Stimulated activated CD4-positive, alpha-beta T cell treated with anti-CD3 and anti-CD28 coated beads, Interleukin-12 subunit alpha, Interleukin-12 subunit beta, amount 100 ng/mL, for 4 hours (primary cell): ENCODE data around the gene NKG7.
"Not testable (repeated sequence)": the region's sequence is repeated elsewhere in the genome, so short reads cannot be mapped to it uniquely, and the experiment has no call there.

ENCODE experiments used
- DNase-seq: peaks from one replicate; pipeline ENCODE4 v3.0.0-alpha.2; 2020

NKG7 gene, protein sequence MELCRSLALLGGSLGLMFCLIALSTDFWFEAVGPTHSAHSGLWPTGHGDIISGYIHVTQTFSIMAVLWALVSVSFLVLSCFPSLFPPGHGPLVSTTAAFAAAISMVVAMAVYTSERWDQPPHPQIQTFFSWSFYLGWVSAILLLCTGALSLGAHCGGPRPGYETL

DNA sequence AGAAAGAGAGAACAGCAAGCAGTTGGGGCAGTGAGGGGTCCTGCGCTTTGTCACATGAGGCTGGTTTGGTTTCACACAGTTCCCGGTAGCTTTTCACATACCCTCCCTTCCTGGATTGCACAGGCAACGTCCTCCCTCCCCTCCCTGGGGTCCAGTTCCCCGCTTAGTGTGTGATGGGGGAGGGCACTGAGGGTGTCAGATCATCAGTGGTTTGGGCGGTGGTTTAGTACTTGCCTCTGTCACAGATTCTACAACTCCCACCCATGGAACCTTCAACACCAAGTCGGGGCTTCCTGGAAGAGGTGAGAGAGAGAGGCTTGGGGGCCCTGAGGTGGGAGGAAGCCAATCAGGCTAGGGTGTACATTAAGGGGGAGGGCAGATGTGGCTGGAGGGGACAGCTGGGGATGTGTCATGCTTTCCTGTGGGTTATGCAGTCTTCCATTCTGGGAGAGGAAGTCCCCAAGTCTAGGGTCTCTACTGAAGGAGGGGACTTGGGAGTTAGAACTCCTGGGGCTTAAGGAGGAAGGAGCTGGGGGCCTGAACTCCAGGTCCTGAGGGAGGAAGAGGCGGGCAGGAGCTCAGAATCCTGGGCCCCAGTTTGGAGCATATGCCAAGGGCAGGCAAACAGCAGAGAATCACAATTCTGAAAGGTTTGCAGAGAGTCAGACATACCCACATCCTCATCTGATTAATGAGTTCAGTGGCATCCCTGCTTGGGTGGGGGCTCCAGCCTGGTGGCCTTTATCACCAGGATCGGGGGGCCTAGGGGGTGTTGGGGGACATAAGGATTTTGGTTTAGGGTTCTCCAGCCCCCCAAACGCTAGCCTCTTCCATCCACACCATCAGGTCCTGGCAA is at the start of gene NKG7:
TSS of gene NKG7 (minus strand) at position 6 of the 856 bp plus-strand sequence. CDS start 119 bp downstream, outside the sequence.
- DNase-seq: peak; percentile 56

DNA sequence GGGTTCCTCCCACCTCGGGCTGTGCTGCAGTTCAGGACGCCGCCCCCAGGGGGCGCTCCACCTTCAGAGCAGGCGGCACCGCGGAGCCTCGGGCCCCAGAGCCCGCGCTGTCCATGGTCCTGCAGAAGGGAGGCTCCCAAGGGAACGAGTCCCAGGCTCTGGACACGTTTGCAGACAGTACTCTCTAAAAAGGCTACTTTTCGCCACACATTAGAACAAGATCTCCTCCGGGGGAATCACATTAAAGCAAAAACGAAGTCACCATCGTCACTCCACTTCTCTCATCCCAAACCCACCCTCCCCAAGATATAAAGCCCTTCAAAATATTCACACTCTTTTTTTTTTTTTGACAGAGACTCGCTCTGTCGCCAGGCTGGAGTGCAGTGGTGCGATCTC is 49.6 kb upstream of the NKG7 start:
- DNase-seq: peak; percentile 92

DNA sequence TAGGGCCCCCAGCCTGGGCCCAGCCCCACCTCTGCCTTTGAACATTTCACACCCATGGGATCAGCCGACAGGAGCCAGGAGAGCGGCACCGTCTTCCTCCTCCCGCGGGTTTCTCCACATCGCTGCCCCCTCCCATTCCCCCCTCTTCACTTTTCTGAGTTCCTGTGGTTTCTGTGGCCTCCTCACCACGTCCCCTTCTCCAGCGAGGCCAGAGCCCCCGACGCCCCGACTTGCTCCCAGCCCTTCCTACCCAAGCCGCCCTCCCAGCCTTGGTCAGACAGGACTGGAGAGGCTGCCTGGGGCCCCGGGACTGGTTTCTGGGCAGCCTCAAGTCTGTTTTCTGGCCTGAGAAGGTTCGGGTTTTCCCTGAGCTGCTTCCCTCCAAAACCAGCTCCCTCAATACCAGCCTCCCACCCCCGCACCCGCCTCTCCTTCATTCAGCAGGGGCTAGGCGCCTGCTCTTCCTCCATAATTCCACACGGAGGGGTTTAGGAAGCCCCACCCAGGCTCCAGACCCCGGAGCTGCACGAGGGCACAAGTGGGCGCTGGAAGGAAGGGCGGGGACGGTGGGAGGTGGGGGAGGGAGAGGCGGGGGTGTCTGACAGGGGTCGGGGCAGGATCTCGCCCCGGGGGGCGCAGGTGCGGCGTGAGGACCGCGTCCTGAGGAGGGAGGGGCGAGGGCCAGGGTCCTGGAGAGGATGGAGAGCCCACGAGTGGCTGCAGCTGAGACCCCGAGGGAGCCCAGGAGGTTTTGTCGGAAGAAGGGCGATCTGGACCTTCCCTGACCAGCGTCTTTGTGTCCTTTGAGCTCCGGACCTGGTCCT is 49.0 kb upstream of the NKG7 start:
- no peak for DNase-seq

DNA sequence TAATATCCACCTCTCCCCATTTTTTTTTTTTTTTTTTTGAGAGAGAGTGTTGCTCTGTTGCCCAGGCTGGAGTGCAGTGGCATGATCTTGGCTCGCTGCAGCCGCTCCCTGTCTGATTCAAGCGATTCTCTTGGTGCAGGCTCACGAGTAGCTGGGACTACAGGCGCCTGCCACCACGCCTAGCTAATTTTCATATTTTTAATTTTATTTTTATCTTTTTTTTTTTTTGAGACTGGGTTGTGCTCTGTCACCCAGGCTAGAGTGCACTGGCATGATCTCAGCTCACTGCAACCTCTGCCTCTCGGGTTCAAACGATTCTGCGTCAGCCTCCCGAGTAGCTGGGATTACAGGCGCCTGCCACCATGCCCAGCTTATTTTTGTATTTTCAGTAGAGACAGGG is 48.1 kb upstream of the NKG7 start:
- not testable (repeated sequence) for DNase-seq

DNA sequence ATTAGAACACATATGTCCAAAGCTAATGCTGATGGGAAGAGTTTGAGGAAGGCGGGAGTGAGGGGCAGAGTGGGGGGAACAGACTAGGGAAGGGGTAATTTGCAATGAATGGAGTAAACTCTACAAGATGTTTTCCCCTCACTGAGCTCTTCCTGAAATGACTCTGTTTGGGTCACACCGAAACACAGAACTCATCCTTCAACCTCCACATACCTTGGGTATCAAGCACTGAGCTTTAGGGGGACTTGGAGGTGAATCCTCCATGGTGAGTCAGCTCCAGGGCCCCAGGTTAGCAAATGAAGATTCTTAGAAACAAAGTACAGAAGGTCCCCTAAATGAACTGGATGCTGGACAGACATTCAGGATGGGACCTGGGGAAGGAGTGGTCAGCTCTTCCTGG is 46.3 kb upstream of the NKG7 start:
- DNase-seq: no peak

DNA sequence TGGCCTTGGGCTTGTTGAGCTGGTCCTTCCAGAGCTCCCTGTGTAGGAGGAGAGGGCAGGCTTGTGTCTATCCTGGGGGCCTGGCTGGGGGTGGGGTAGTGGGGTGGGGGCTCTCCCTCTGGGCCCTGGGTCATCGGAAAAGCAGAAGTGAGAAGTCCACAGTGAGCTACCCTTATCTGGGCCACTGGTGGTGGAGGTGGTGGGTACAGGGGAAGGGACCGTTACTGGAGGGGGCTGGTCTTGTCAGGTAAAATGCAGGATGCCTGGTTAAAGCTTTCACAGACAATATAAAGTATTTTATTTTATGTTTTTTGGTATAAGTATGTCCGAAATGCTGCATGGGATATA is 45.3 kb upstream of the NKG7 start:
- no peak for DNase-seq

DNA sequence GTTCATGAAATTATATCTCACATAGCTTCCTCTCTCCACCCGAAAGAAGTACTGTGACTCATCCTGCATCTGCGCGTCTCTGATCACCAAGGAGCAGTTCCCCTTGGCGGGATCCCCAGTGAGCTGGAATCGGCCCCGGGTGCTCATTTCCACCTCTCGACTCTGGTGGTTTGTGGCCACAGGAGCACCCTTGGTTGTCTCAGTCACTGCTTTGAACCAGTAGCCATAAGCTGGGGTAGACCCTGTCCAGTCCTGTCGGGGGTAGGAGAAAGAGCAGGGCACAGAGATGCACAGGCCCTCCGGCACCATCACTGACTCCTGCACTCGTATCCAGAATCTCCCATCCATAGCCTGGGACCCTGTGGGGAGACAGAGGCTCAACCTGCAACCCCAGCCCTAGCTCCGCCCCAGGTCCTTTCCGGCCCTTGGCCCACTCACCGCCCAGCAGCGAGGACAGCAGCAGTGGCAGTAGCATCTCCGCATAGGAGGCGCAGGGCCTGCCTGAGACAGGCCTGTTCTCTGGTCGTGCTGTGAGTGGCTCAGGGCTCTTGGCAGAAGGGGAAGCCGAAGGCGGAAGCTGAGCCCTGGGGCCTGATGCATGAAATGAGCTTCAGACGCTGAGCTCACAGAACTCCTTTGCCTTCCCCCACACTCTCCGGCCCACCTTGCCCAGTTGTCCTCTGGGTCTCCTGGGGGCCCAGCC is 44.8 kb upstream of the NKG7 start, which contains the start of gene SIGLEC10:
TSS of gene SIGLEC10 (minus strand) at position 536 of the 703 bp plus-strand sequence. CDS start at position 475, 61 bp downstream.
- no peak for DNase-seq

DNA sequence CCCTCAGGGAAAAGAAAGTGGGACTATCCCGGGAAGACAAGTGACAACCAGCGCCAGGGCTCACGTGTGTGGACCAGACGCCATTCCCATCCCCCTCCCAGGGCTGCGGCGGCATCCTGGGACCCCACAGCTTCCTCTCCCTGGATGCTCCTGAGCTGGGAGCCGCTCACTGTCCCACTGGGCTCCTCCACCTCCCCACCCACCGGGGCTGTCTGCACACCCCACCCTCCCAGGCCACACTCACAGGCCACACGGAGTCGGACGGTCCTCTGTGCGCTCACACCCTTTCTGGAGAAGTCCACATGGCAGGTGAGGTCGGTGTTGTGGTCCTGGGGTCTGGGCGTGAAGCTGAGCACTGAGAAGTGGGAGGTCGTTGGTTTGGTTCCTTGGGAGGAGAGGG is 44.0 kb upstream of the NKG7 start:
- DNase-seq: not testable (repeated sequence)

DNA sequence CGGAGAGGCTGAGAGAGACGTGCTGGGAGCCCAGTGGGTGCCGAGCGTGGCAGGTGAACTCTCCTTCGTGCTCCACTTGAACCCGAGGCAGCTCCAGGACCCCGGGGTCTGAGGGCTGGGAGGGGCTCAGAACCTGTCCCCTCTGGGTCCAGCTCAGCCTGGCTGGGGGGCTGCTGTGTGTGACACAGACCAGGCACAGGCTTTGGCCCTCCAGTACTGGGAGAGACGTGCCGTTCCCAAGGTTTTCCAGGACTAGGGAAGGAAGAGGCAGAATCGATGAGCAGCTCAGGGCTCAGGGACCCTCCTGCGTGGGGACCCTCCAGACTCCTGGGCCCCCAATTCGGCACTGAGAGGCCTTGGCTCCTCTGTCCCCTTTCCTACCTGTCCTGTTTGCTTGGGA is 42.7 kb upstream of the NKG7 start:
- no peak for DNase-seq

DNA sequence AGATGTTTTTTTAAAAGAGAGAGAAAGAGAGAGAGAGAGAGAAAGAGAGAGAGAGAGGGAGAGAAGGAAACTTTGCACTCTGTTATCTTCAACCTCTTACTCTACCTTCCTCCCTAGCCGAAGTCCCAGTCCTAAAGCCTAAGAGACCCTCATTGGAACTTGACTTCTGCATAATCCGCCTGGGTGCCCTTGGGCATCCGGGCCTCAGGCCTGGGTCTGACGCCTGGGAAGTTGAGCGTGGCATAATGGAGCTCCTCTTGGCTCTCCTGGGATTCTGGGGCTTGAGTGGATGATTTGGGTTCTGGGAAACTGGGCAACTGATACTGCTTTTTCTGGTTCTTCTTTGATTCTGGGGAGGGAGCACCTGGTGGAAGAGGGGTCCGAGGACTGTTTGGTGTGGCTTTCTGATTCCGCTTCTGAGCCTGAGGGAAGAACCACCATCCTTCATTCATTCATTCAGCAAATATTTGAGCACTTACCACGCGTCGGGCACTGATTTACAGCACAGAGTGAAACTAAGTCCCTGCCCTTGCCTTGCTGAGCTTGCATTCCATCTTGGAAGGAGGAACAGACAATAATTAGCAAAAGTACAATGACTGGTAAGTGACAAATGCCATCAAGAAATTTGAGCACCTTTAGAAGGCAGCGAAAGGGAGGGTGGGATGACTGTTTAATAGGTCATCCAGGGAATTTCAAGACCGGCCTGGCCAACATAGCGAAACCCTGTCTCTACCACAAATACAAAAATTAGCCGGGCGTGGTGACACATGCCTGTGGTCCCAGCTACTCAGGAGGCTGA is 38.7 kb upstream of the NKG7 start:
- DNase-seq: no peak

DNA sequence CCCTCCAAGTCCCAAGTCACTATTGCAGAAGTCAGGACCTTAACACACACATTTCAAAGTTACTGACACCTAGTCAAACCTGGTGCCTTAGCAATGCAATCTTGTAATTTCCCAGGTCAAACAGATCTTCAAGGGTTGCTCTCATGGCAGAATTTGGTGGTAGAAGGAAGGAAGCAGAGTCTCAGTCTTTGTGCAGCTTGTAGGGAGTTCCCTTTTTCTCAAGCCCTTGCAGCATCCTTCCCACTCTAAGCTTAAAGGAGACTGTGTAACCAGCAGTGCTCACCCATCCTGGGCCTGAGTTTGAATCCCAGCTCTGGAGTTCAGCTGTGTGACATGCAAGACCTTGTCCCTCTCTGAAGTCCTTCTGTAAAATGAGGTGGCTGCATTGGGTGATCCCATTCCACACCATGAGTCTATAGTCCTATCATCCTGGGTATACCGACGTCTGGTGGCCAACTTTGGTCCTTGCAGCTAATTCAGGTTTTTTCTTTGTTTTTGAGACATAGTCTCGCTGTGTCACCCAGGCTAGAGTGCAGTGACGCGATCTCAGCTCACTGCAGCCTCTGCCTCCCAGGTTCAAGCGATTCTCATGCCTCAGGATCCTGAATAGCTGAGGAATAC is 35.2 kb upstream of the NKG7 start:
- DNase-seq: no peak

DNA sequence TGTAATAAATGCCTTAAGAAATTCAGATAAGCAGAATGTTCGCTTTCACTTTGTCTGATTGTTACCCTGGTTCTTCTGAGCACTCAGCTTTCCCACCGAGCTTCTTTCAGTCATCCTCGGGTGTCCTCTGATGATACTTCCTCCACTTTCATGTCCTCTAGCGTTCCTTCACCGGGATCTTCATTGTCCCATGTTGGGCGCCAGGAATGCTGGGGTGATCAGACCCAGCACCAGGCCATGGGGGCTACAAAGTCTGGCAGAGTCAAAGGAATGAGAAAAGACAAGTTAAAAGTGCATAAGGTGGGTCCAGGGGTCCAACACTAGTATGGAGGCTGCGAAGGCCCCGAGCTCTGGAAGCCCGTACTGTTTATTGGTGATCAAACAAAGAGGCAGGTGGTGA is 29.7 kb upstream of the NKG7 start:
- no peak for DNase-seq

DNA sequence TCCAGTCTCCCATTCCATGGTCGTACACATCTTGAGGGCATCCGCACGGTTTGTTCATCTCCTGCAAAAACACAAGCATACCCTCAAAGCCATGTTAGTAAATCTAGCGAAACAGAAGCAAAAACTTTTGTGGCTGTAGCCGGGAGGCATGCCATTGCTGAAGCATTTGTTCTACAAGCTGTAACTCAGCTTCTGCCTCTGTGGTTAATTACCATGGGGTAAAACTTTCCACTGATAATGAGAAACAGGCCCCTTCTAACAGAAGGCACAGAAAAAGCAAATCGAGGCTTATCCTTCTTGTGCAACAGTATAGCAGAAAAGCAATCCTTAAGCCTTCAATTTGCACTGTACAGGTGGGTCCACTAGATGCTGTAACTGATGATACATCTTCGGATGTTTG is 27.5 kb upstream of the NKG7 start:
- DNase-seq: not testable (repeated sequence)

DNA sequence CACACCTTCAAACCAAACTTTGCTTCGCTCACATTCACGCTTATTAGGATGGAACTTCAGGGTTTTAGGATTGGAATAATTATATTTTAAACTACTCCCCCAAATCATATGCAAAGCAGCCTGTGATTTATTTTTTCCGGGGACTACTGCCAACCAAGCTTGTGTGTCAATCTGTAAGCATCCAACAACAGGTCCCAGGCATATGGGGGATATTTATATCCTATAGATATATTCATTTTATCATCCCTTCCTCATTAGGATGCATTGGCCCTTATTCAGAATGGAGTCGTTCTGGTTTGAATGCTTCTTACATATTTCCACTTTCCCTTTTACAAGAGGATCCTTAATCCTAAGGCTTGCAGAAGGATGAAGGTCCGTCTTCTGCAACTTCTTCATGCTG is 26.8 kb upstream of the NKG7 start:
- no peak for DNase-seq

DNA sequence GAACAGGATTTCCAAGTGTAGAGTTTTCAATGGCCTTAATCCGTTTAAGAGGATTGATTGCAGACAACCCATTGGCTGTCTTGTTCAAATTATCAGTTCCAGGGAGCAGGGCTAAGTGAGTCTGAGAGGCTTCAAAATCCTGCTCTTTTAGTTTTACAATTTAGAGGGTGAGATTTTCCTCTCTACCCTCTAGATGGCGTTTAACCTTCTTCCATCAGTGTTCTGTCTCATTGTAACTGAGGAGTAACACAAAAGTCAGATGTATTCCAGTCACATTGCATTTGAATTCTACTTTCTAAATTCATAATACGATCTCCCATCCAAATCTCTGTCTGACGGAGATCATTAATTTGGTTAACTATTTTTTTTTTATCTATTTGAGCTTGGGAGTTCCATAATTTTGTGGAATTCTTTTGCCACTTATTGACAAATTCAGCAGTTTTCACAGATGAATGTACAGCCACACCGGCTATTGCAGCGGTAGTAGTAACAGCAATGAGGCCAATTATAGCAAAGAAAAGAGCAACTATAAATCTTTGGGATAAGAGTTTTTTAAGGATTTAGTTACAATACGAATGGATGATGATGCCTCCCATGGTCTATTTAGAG is 25.7 kb upstream of the NKG7 start:
- DNase-seq: no peak

DNA sequence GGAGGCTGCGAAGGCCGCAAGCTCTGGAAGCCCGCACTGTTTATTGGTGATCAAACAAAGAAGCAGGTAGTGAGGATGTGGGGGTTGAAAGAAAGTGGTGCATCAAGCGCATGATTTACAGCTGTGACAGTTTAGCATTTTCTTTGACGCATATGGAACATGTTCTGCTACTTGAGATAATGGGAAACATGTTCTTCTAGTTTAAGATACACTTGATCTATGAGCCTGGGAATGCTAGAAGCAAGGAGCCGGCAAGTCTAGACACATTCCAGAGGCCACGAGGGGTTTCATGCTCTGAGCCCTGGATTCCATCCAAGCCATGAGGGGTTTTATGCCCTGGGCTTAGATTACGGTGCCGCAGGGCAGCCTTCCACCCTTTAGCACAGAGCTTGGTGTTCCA is 25.0 kb upstream of the NKG7 start:
- DNase-seq: not testable (repeated sequence)

DNA sequence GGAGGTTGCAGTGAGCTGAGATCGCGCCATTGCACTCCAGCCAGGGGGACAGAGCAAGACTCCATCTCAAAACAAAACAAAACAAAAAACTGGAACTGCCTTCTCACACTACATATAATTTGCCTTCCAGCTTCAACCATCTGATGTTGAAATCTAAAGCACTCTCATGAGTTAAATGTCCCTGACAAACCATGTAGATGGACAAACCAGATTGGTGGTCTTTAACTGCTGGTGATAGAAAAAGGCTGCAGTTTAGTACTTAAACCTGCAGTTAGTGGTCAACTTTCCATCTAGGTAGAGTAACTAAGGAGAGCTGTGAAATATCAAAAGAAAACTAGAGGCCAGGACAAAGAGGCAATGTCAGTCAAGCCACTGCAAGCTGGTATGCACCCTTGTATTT is 23.7 kb upstream of the NKG7 start:
- no peak for DNase-seq

DNA sequence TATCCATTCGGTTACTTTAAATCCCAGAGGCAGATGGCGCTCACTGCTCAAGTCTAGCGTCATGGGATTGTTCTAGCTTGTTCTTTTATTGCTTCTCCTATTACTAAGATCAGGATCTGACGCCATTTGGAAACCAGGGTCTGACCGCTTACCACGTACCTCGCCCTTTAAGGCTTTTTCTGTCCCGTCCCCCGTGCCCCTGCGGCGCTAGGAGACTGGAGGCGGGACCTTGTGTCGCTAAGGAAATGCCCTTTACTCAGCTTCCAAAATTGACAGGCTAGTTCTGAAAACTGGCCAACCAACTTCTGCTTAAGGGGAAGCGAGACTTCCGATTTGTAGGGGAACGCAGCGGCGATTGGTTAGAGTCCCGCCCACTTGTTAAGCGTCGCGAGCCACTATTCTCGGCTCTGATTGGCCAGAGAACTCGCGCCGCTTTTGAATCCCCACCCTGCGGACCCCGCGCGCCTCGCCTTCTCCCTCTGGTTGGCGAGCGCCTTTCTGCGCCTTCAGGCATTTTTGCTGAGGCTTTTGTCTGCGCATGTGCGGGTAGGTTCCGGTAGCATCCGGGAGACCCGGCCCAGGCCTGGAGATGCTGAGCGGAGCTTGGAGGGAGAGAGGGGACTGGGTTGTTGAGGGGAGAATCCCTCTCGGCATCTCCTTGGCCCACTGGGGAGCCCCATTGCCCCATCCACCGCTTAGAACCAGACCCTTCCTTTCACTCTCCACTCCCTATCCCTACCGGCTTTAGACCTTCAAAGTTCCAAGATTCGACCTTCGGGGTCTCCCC is 21.8 kb upstream of the NKG7 start:
- peak; percentile 80 for DNase-seq

DNA sequence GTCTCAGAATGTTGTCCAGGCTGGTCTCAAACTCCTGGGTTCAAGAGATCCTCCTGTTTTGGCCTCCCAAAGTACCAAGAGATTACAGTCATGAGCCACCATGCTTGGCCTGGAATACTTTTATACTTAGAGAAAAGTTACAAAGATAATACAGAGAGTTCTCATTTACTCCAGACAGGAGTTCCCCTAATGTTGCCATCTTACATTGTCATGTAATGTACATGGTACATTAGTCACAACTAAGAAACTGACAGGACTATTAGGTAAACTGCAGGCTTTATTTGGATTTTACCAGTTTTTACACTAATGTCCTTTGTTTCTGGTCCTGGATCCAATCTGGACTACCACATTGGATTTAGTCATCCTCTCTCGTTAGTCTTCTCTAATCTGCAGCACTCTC is 20.2 kb upstream of the NKG7 start:
- DNase-seq: no peak

DNA sequence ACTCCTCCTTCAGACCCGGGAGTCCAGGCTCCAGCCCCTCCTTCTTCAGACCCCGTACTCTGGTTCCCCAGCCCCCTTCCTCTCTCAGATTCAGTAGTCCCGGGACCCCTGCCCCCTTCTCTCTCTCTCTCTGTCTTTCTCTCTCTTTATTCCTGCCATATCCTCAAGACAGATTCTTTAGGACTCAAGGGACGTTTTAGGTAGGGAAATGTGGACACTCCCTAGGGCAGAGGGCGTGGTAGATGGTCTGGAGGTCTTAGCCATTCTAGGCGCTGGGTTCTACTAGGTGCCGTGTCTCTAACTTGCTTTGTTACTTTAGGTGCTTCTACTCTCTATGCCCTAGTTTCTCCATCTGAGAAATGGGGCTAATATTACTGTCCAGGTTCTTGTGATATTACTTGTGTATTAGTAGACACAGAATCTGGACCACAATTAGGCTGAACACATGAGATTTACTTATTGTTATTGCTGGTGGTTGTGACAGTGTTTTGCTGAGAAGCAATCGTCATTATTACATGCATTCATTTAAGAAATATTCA is 18.7 kb upstream of the NKG7 start:
- DNase-seq: no peak
